Measurements from ENCODE around the gene SVIL.
"Not testable (repeated sequence)": the region's sequence is repeated elsewhere in the genome, so short reads cannot be mapped to it uniquely, and the experiment has no call there.

The SVIL gene

GRCh38 chr10:29519659-29520058 lies 115.1 kb downstream of the SVIL start:
- H3K4me1 ChIP-seq (ENCODE audit: low read depth, poor library complexity, severe bottlenecking): no peaks in the 10 kb centered on the region
- no peak overlapping the region for H3K4me3 ChIP-seq (IDR thresholded peaks at IDR 0.05; ENCODE audit: insufficient read depth, low read depth, low read length)
- no peaks in the 10 kb centered on the region for H3K36me3 ChIP-seq (ENCODE audit: insufficient read depth)
- no peak overlapping the region for H3K27ac ChIP-seq
- H2AFZ ChIP-seq (ENCODE audit: low read depth): no peak overlapping the region
- no peak overlapping the region for H3K4me2 ChIP-seq
- H4K20me1 ChIP-seq (ENCODE audit: insufficient read depth): no peaks in the 10 kb centered on the region
- H3K9ac ChIP-seq: no peak overlapping the region
- H3K27me3 ChIP-seq (ENCODE audit: insufficient read depth, low read depth): no peaks in the 10 kb centered on the region
- no peaks in the 10 kb centered on the region for H3K79me2 ChIP-seq (ENCODE audit: insufficient read depth, low read depth)
- TF ChIP-seq CTCF (conservative IDR thresholded peaks at IDR 0.05; ENCODE audit: low read depth, low read length): no peak

- no peak overlapping the region for H3K4me3 ChIP-seq (IDR thresholded peaks at IDR 0.05; ENCODE audit: insufficient read depth, low read depth, low read length)
- H3K4me1 ChIP-seq (ENCODE audit: low read depth, poor library complexity, severe bottlenecking): no peaks in the 10 kb centered on the region
- no peaks in the 10 kb centered on the region for H3K36me3 ChIP-seq (ENCODE audit: insufficient read depth)
- no peaks in the 10 kb centered on the region for H3K27me3 ChIP-seq (ENCODE audit: insufficient read depth, low read depth)
- no peak overlapping the region for H3K9ac ChIP-seq
- no peak overlapping the region for H2AFZ ChIP-seq (ENCODE audit: low read depth)
- H3K27ac ChIP-seq: no peak overlapping the region
- TF ChIP-seq CTCF (conservative IDR thresholded peaks at IDR 0.05; ENCODE audit: low read depth, low read length): peak; percentile 68
- no peaks in the 10 kb centered on the region for H3K79me2 ChIP-seq (ENCODE audit: insufficient read depth, low read depth)
- H4K20me1 ChIP-seq (ENCODE audit: insufficient read depth): no peaks in the 10 kb centered on the region
- no peak overlapping the region for H3K4me2 ChIP-seq
Measured at GRCh38 chr10:29517352-29517923, 117.3 kb downstream of the SVIL start.

GRCh38 chr10:29516309-29516932 lies 118.3 kb downstream of the SVIL start:
- H3K27ac ChIP-seq; H4K20me1 ChIP-seq (ENCODE audit: insufficient read depth); H3K27me3 ChIP-seq (ENCODE audit: insufficient read depth, low read depth); H3K36me3 ChIP-seq (ENCODE audit: insufficient read depth); H3K4me3 ChIP-seq (IDR thresholded peaks at IDR 0.05; ENCODE audit: insufficient read depth, low read depth, low read length); H3K4me2 ChIP-seq; H3K9ac ChIP-seq; H2AFZ ChIP-seq (ENCODE audit: low read depth); H3K4me1 ChIP-seq (ENCODE audit: low read depth, poor library complexity, severe bottlenecking); H3K79me2 ChIP-seq (ENCODE audit: insufficient read depth, low read depth): not testable (repeated sequence)

GRCh38 chr10:29515879-29516278 lies 118.9 kb downstream of the SVIL start:
- not testable (repeated sequence) for H3K27ac ChIP-seq, H3K9ac ChIP-seq

GRCh38 chr10:29515104-29515503 lies 119.7 kb downstream of the SVIL start:
- not testable (repeated sequence) for H3K4me1 ChIP-seq (ENCODE audit: low read depth, poor library complexity, severe bottlenecking); H2AFZ ChIP-seq (ENCODE audit: low read depth); H3K9ac ChIP-seq; H3K79me2 ChIP-seq (ENCODE audit: insufficient read depth, low read depth); H3K4me3 ChIP-seq (IDR thresholded peaks at IDR 0.05; ENCODE audit: insufficient read depth, low read depth, low read length); H4K20me1 ChIP-seq (ENCODE audit: insufficient read depth); H3K27me3 ChIP-seq (ENCODE audit: insufficient read depth, low read depth); H3K27ac ChIP-seq; H3K4me2 ChIP-seq; H3K36me3 ChIP-seq (ENCODE audit: insufficient read depth)

More at GRCh38 chr10:29515879-29516278, 118.9 kb downstream of the SVIL start:
- H3K4me1 ChIP-seq (ENCODE audit: low read depth, poor library complexity, severe bottlenecking); H3K4me3 ChIP-seq (IDR thresholded peaks at IDR 0.05; ENCODE audit: insufficient read depth, low read depth, low read length); H3K4me2 ChIP-seq; H4K20me1 ChIP-seq (ENCODE audit: insufficient read depth); H3K36me3 ChIP-seq (ENCODE audit: insufficient read depth); H2AFZ ChIP-seq (ENCODE audit: low read depth); H3K79me2 ChIP-seq (ENCODE audit: insufficient read depth, low read depth); H3K27me3 ChIP-seq (ENCODE audit: insufficient read depth, low read depth): not testable (repeated sequence)

- Histone ChIP-seq H3K4me2 (no peak overlapping the region), H3K79me2 (ENCODE audit: insufficient read depth, low read depth) (no peaks in the 10 kb centered on the region), H2AFZ (ENCODE audit: low read depth) (no peak overlapping the region), H3K27me3 (ENCODE audit: insufficient read depth, low read depth) (no peaks in the 10 kb centered on the region), H3K9ac (no peak overlapping the region), H4K20me1 (ENCODE audit: insufficient read depth) (no peaks in the 10 kb centered on the region), H3K4me3 (IDR thresholded peaks at IDR 0.05; ENCODE audit: insufficient read depth, low read depth, low read length) (no peak overlapping the region), H3K36me3 (ENCODE audit: insufficient read depth) (no peaks in the 10 kb centered on the region), H3K27ac (no peak overlapping the region), H3K4me1 (ENCODE audit: low read depth, poor library complexity, severe bottlenecking) (no peaks in the 10 kb centered on the region)
- TF ChIP-seq CTCF (conservative IDR thresholded peaks at IDR 0.05; ENCODE audit: low read depth, low read length): no peak
Measured at GRCh38 chr10:29514306-29514705, 120.5 kb downstream of the SVIL start.
